K562 (cell line): ENCODE data around the gene CCR7. TPM values are rescaled to one million over a fixed set of nuclear protein-coding genes. Genes with fewer than 3 reads are reported as not detected.

ENCODE experiments used
- ATAC-seq: fragments of 200-7000 bp; cut with Tn5 transposase; 3 replicates; pipeline ENCODE4 v1.9.1; 2020; ENCODE audit warnings: moderate library complexity
- BruUV-seq: library from RNA; stranded (reverse); fragments of 400-500 nt; replicated peaks from 2 replicates; lab custom pipeline; 2021; lab: Mats Ljungman, UMichigan
- CTCF ChIA-PET: fragments of 300-600 bp; formaldehyde crosslinking; extraction: SDS; loops from one replicate; lab custom pipeline; 2021; ENCODE audit warnings: low intra/inter-chr PET ratio; lab: Yijun Ruan, JAX
- POLR2A ChIA-PET: fragments of 300-600, 350-650 bp; sonication (Branson Sonifier 250); formaldehyde crosslinking; extraction: SDS; loops from one replicate; lab custom pipeline; 2021; ENCODE audit warnings: antibody characterized with exemption, inconsistent platforms; lab: Yijun Ruan, JAX
- DNase-seq, 4 experiments: peaks; one replicate each; pipeline versions ENCODE4 v3.0.0 to v3.0.0-alpha.2; 2011 to 2018; ENCODE audit warnings: low spot score in 3 of 4, mixed read lengths in 3 of 4; ENCODE audit errors: extremely low read depth in 1 of 4
- FAIRE-seq: peaks from 2 replicates; lab custom pipeline; 2011; peaks lifted over from hg19 to GRCh38; lab: Jason Lieb, UNC
- H2AFZ ChIP-seq: 2 replicates; pipeline ENCODE4 v1.6.0; 2011; ENCODE audit warnings: low read depth, low read length, control low read depth, inconsistent platforms
- H3K27ac ChIP-seq: fragments of 200-600 bp; 3 replicates; pipeline ENCODE4 v1.8.0; 2011; ENCODE audit warnings: low read depth, mild to moderate bottlenecking, control low read depth, inconsistent platforms, low read length, moderate library complexity, mixed read lengths; ENCODE audit errors: extremely low read depth
- H3K27me3 ChIP-seq, 2 experiments: fragments of 300-600 bp in 1 of 2; 2 replicates in 1 of 2; 3 replicates in 1 of 2; pipeline versions ENCODE4 v1.6.0 to v1.8.0; 2011; ENCODE audit warnings: inconsistent platforms in 2 of 2, low read length in 2 of 2, mild to moderate bottlenecking in 1 of 2, mixed read lengths in 1 of 2, moderate library complexity in 1 of 2; ENCODE audit not compliant: control insufficient read depth in 2 of 2, insufficient read depth in 2 of 2
- H3K36me3 ChIP-seq: fragments of 300-600 bp; 3 replicates; pipeline ENCODE4 v1.8.0; 2011; ENCODE audit warnings: mild to moderate bottlenecking, low read length, inconsistent platforms; ENCODE audit not compliant: control insufficient read depth, insufficient read depth
- H3K4me1 ChIP-seq, 2 experiments: fragments of 200-600 bp in 1 of 2; replicated peaks in 1 of 2; 2 replicates in 1 of 2; 3 replicates in 1 of 2; pipeline versions ENCODE4 v1.5.1 to v1.8.0; 2011; ENCODE audit warnings: inconsistent platforms in 2 of 2, low read length in 2 of 2, mild to moderate bottlenecking in 1 of 2, mixed read lengths in 1 of 2, moderate library complexity in 1 of 2; ENCODE audit not compliant: control insufficient read depth in 2 of 2, insufficient read depth in 2 of 2
- H3K4me2 ChIP-seq: 2 replicates; pipeline ENCODE4 v1.6.1; 2011; ENCODE audit warnings: low read length, control low read depth, inconsistent platforms, mixed read lengths; ENCODE audit not compliant: insufficient read depth
- H3K4me3 ChIP-seq: fragments of 200-600 bp; sonication (generic), shearing (Covaris generic); 2 replicates; pipeline ENCODE4 v1.5.1; 2016; ENCODE audit warnings: control low read depth, inconsistent platforms
- H3K79me2 ChIP-seq: fragments of 200-600 bp; 3 replicates; pipeline ENCODE4 v1.8.0; 2011; ENCODE audit warnings: low read length, inconsistent platforms; ENCODE audit not compliant: control insufficient read depth, insufficient read depth
- H3K9ac ChIP-seq, 2 experiments: 2 replicates each; pipeline versions ENCODE4 v1.6.0 to v1.6.1; 2011; ENCODE audit warnings: low read depth in 2 of 2, low read length in 2 of 2, control low read depth in 1 of 2, inconsistent platforms in 1 of 2, mild to moderate bottlenecking in 1 of 2, mixed read lengths in 1 of 2; ENCODE audit not compliant: insufficient read depth in 1 of 2
- H3K9me1 ChIP-seq: one replicate; pipeline ENCODE4 v1.6.0; 2011; ENCODE audit warnings: inconsistent platforms, mild to moderate bottlenecking, low read length, moderate library complexity; ENCODE audit not compliant: control insufficient read depth, insufficient read depth
- H3K9me3 ChIP-seq: replicated peaks from 2 replicates; pipeline ENCODE4 v1.5.1; 2011; ENCODE audit warnings: low read depth, low read length, inconsistent platforms; ENCODE audit not compliant: control insufficient read depth, insufficient read depth
- H4K20me1 ChIP-seq: replicated peaks from 2 replicates; pipeline ENCODE4 v1.6.1; 2011; ENCODE audit warnings: low read length, inconsistent platforms, mixed read lengths; ENCODE audit not compliant: control insufficient read depth, insufficient read depth
- CBX8 ChIP-seq: fragments of 200-600 bp; sonication (generic); IDR thresholded peaks from 2 replicates; pipeline ENCODE4 v1.6.1; 2012; ENCODE audit warnings: borderline replicate concordance, mixed run types, low read depth, mild to moderate bottlenecking, moderate library complexity, mixed read lengths, low read length, control low read depth, inconsistent platforms; ENCODE audit not compliant: poor library complexity, severe bottlenecking; ENCODE audit errors: extremely low read depth
- MYNN ChIP-seq, 2 experiments: sonication (generic); formaldehyde crosslinking in 1 of 2; IDR thresholded peaks; 2 replicates each; pipeline versions ENCODE4 v1.5.0 to v1.6.1; 2016 to 2020; ENCODE audit warnings: antibody characterized with exemption in 1 of 2, missing genetic modification reagents in 1 of 2
- RFX1 ChIP-seq: fragments of 450-650 bp; IDR thresholded peaks from 2 replicates; pipeline ENCODE4 v1.6.1; 2016; ENCODE audit warnings: mild to moderate bottlenecking, moderate library complexity
- WGBS: fragments of 100-300 bp; shearing (Covaris generic); methylation state at CpG from one replicate; pipeline ENCODE4 v1.1.6; 2016; ENCODE audit warnings: low coverage, mixed read lengths; ENCODE audit not compliant: insufficient coverage; ENCODE audit errors: missing lambda C conversion rate; 5-methylcytosine and 5-hydroxymethylcytosine counted together
- in situ Hi-C: fragments of 300-500 bp; cut with MboI; formaldehyde crosslinking; loops from 4 replicates; pipeline ENCODE4 v1.15.0; 2018; ENCODE audit warnings: inconsistent platforms, mixed read lengths
- intact Hi-C: fragments of 100-400 bp; cut with micrococcal nuclease; formaldehyde crosslinking; loops from 2 replicates; pipeline ENCODE4 v1.14.2; 2022
- polyA plus RNA-seq, 8 experiments: library from polyadenylated mRNA; depleted of rRNA in 4 of 8; stranded (reverse) in 5 of 8; unstranded in 3 of 8; fragments of >200 nt; fragmentation: Nextera tagmentation in 2 of 8; fragmentation: Illumina TruSeq in 1 of 8; extraction: Ambion mirVana in 2 of 8; extraction: Trizol in 1 of 8; gene quantifications; 2 replicates each; pipeline versions ENCODE4 v1.2.1 to v1.2.3, GENCODE V29; 2011 to 2014; ENCODE audit warnings: inconsistent platforms in 1 of 8, missing spikeins in 1 of 8
- total RNA-seq, 7 experiments: library from RNA; depleted of rRNA in 6 of 7; stranded (reverse); fragments of >200 nt in 6 of 7; fragmentation: Illumina TruSeq in 2 of 7; extraction: Trizol in 2 of 7; gene quantifications; 2 replicates each; pipeline versions ENCODE4 v1.2.1 to v1.2.3, GENCODE V29; 2011 to 2021; ENCODE audit warnings: low replicate concordance in 1 of 7
- TF ChIP-seq, protein P1 (sequence below): fragments of 450-650 bp; IDR thresholded peaks from 2 replicates; pipeline ENCODE4 v1.6.1; 2017; ENCODE audit warnings: antibody characterized with exemption, mild to moderate bottlenecking

CCR7 gene
- total and polyA plus RNA-seq, 9 of the 15 experiments (the other 6 are each of a cell fraction or from before 2014, with no cell fraction given): 0.14 to 1.4 (median 0.56) TPM

DNA sequence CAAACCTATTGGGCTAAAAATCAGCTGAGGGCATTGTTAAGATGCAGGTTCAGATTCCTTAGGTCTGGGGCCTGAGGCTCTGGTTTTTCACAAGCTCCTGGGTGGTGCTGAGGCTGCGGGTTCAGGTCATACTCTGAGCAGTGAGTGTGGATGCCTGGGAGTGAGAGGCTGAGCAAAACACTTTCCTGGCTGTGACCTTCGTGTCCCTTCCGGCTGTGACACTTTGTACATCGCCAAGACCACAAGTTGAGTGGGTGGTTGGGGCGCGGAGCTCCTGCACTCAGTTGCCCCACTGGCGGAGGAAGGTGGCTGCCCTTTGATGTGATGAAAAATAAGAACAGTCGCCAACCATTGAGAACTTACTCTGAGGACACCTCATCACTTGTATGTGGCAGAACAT is 24.8 kb downstream of the CCR7 start:
- peaks cover 33 to 35% of the 10 kb centered on the region in 2 experiments for H3K4me1 ChIP-seq
- intact Hi-C loops: no loop called here
- H3K9ac ChIP-seq: peak overlapping the region in 1 of 2 experiments; percentile 29; a peak in 1 of 4 replicates
- ATAC-seq (no peak), FAIRE-seq (no peak), DNase-seq (no peak)
- H4K20me1 ChIP-seq: no peaks in the 10 kb centered on the region
- no peak overlapping the region for H3K4me2 ChIP-seq
- WGBS: 64% methylated on average over 8 of the region's 8 CpGs
- no peak overlapping the region for H3K4me3 ChIP-seq
- no peaks in the 10 kb centered on the region for H3K9me3 ChIP-seq
- H3K9me1 ChIP-seq: peaks cover 6% of the 10 kb centered on the region
- H2AFZ ChIP-seq: peak overlapping the region; percentile 48; the same call in 1 of the 2 replicates
- BruUV-seq: no TSS peak
- no peak overlapping the region for H3K27ac ChIP-seq
- in situ Hi-C loops: no loop called here
- no peaks in the 10 kb centered on the region for H3K27me3 ChIP-seq
- no peaks in the 10 kb centered on the region for H3K79me2 ChIP-seq
- POLR2A ChIA-PET: interaction anchor here (1.9 kb wide), 1 partner anchor 14 kb away, joined by 9 read pairs; no protein-coding TSS in a partner anchor
- H3K36me3 ChIP-seq: no peaks in the 10 kb centered on the region
- CTCF ChIA-PET: no interaction called here
- TF ChIP-seq MYNN (IDR thresholded peaks at IDR 0.05): no peak
- TF ChIP-seq MYNN (CRISPR knock-in tag; IDR thresholded peaks at IDR 0.05): no peak
- no peak for TF ChIP-seq CBX8
- TF ChIP-seq, all 486 proteins: peak for 0

DNA sequence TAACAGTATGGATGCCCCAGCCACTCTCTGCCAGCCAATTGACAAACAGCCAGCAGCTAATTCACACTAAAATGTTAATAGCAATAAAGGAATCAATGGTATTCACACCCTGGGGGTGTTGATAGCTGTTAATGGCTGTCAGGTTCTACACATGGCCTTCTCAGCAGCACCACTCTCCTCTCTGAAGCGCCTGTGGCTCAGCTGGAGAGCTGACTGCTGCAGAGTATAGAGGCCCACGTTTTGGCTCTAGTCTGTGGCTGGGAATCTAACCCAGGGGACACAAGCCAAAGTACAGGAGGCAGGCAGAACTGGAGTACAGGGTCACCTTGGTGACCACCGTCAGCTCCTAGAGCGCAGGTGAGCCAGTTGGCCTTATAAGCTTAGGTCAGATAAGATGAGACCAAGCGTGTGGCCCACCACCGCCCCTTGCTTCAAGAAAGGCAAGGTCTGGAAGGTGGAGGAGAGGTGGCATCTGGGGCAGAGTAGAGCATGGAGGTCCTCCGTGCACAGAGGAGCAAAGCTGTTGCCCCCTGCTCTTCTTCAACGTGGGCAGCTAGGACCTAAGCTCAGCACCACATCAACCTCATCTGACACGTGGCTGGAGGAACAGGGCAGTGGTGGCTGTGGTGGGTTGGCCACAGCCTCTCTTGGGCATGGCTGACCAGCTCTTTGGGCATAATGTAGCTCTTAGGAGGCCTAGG is 25.4 kb downstream of the CCR7 start:
- intact Hi-C loops: loop anchor here (10.0 kb wide), 1 partner anchor 235 kb away; the partner anchor contains the start of gene RARA
- no peaks in the 10 kb centered on the region; the same call in 1 of the 2 replicates for H3K9me3 ChIP-seq
- TF ChIP-seq, protein P1, sequence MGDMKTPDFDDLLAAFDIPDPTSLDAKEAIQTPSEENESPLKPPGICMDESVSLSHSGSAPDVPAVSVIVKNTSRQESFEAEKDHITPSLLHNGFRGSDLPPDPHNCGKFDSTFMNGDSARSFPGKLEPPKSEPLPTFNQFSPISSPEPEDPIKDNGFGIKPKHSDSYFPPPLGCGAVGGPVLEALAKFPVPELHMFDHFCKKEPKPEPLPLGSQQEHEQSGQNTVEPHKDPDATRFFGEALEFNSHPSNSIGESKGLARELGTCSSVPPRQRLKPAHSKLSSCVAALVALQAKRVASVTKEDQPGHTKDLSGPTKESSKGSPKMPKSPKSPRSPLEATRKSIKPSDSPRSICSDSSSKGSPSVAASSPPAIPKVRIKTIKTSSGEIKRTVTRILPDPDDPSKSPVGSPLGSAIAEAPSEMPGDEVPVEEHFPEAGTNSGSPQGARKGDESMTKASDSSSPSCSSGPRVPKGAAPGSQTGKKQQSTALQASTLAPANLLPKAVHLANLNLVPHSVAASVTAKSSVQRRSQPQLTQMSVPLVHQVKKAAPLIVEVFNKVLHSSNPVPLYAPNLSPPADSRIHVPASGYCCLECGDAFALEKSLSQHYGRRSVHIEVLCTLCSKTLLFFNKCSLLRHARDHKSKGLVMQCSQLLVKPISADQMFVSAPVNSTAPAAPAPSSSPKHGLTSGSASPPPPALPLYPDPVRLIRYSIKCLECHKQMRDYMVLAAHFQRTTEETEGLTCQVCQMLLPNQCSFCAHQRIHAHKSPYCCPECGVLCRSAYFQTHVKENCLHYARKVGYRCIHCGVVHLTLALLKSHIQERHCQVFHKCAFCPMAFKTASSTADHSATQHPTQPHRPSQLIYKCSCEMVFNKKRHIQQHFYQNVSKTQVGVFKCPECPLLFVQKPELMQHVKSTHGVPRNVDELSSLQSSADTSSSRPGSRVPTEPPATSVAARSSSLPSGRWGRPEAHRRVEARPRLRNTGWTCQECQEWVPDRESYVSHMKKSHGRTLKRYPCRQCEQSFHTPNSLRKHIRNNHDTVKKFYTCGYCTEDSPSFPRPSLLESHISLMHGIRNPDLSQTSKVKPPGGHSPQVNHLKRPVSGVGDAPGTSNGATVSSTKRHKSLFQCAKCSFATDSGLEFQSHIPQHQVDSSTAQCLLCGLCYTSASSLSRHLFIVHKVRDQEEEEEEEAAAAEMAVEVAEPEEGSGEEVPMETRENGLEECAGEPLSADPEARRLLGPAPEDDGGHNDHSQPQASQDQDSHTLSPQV: 0 out of 2 replicates have a peak, but pooled peaks have one; percentile 34
- TF ChIP-seq RFX1: no peak
- no peaks in the 10 kb centered on the region for H3K36me3 ChIP-seq
- H3K4me2 ChIP-seq: no peak overlapping the region
- ChIA-PET POLR2A (interaction anchor here (0.7 to 1.9 kb wide), 3 partner anchors 14 to 347 kb away, joined by 3 to 9 read pairs (median 3); no protein-coding TSS in a partner anchor), CTCF (no interaction called here)
- in situ Hi-C loops: loop anchor here (5.0 kb wide), 1 partner anchor 178 kb away; the partner anchor contains the start of gene GJD3
- H3K4me1 ChIP-seq: peaks cover 33 to 35% of the 10 kb centered on the region in 2 experiments
- ATAC-seq (no peak), FAIRE-seq (no peak), DNase-seq (no peak)
- H3K9me1 ChIP-seq: peaks cover 6% of the 10 kb centered on the region
- H3K27ac ChIP-seq: no peak overlapping the region; the same call in 2 of the 3 replicates
- H3K9ac ChIP-seq: peak overlapping the region in 1 of 2 experiments; percentile 29; a peak in 1 of 4 replicates
- H4K20me1 ChIP-seq: no peaks in the 10 kb centered on the region
- no TSS peak for BruUV-seq
- 73% methylated on average over 9 of the region's 9 CpGs for WGBS
- H3K79me2 ChIP-seq: no peaks in the 10 kb centered on the region
- H2AFZ ChIP-seq: 0 out of 2 replicates have a peak overlapping the region, but pooled peaks have one; percentile 13
- no peak overlapping the region for H3K4me3 ChIP-seq
- H3K27me3 ChIP-seq: no peaks in the 10 kb centered on the region
